Mesenchymal stem cell (in vitro differentiated cells and primary cell): ENCODE results near the gene SLIT3.

Source experiments
- DNase-seq: peaks from one replicate; pipeline ENCODE4 v3.0.0-alpha.2; 2013
- H2AFZ ChIP-seq: one replicate; pipeline ENCODE4 v1.6.1; 2013; ENCODE audit warnings: low read depth, mild to moderate bottlenecking, control low read depth, inconsistent platforms, low read length, moderate library complexity
- H2AK5ac ChIP-seq: 2 replicates; pipeline ENCODE4 v1.6.1; 2013; ENCODE audit warnings: low read length, moderate library complexity, mild to moderate bottlenecking, inconsistent platforms; ENCODE audit not compliant: severe bottlenecking
- H2BK120ac ChIP-seq: one replicate; pipeline ENCODE4 v1.6.1; 2013; ENCODE audit warnings: low read depth, mild to moderate bottlenecking, inconsistent platforms, low read length, moderate library complexity
- H2BK12ac ChIP-seq, 2 experiments: one replicate each; pipeline ENCODE4 v1.6.1; 2013; ENCODE audit warnings: inconsistent platforms in 2 of 2, low read length in 2 of 2, mild to moderate bottlenecking in 2 of 2, moderate library complexity in 2 of 2, control low read depth in 1 of 2
- H2BK15ac ChIP-seq: one replicate; pipeline ENCODE4 v1.6.1; 2013; ENCODE audit warnings: mild to moderate bottlenecking, low read depth, inconsistent platforms; ENCODE audit not compliant: poor library complexity, severe bottlenecking
- H2BK5ac ChIP-seq: 2 replicates; pipeline ENCODE4 v1.6.1; 2013; ENCODE audit warnings: low read depth, mild to moderate bottlenecking, low read length, control low read depth, inconsistent platforms; ENCODE audit not compliant: poor library complexity, severe bottlenecking
- H3K14ac ChIP-seq, 2 experiments: one replicate each; pipeline ENCODE4 v1.6.1; 2013; ENCODE audit warnings: inconsistent platforms in 2 of 2, low read length in 2 of 2, control low read depth in 1 of 2, mild to moderate bottlenecking in 1 of 2, moderate library complexity in 1 of 2
- H3K18ac ChIP-seq, 2 experiments: one replicate each; pipeline ENCODE4 v1.6.1; 2013; ENCODE audit warnings: inconsistent platforms in 2 of 2, low read length in 2 of 2, control low read depth in 1 of 2, low read depth in 1 of 2, mild to moderate bottlenecking in 1 of 2
- H3K23ac ChIP-seq, 2 experiments: one replicate each; pipeline ENCODE4 v1.6.1; 2013; ENCODE audit warnings: inconsistent platforms in 2 of 2, low read length in 2 of 2, mild to moderate bottlenecking in 2 of 2, moderate library complexity in 2 of 2, control low read depth in 1 of 2
- H3K27ac ChIP-seq: 2 replicates; pipeline ENCODE4 v1.5.1; 2013; ENCODE audit warnings: mild to moderate bottlenecking, moderate library complexity, low read length, control low read depth, inconsistent platforms; ENCODE audit not compliant: poor library complexity, severe bottlenecking
- H3K27me3 ChIP-seq, 2 experiments: 2 replicates each; pipeline versions ENCODE4 v1.6.1 to v1.7.0; 2013; ENCODE audit warnings: low read length in 2 of 2, mild to moderate bottlenecking in 2 of 2, moderate library complexity in 2 of 2, control low read depth in 1 of 2, inconsistent platforms in 1 of 2; ENCODE audit not compliant: control insufficient read depth in 1 of 2, insufficient read depth in 1 of 2
- H3K36me3 ChIP-seq, 2 experiments: 2 replicates each; pipeline versions ENCODE4 v1.6.1 to v1.7.0; 2013; ENCODE audit warnings: low read length in 2 of 2, control low read depth in 1 of 2, inconsistent platforms in 1 of 2, low read depth in 1 of 2, mild to moderate bottlenecking in 1 of 2; ENCODE audit not compliant: insufficient read depth in 2 of 2, control insufficient read depth in 1 of 2
- H3K4ac ChIP-seq, 2 experiments: one replicate each; pipeline ENCODE4 v1.6.1; 2013; ENCODE audit warnings: inconsistent platforms in 2 of 2, low read length in 2 of 2, mild to moderate bottlenecking in 2 of 2, moderate library complexity in 2 of 2, control low read depth in 1 of 2, low read depth in 1 of 2
- H3K4me1 ChIP-seq: 2 replicates; pipeline ENCODE4 v1.6.1; 2013; ENCODE audit warnings: low read depth, low read length, control low read depth; ENCODE audit not compliant: control insufficient read depth, insufficient read depth
- H3K4me2 ChIP-seq: 2 replicates; pipeline ENCODE4 v1.6.1; 2013; ENCODE audit warnings: low read length, mild to moderate bottlenecking, inconsistent platforms; ENCODE audit not compliant: poor library complexity, severe bottlenecking
- H3K4me3 ChIP-seq, 2 experiments: 2 replicates each; pipeline versions ENCODE4 v1.5.1 to v1.7.0; 2013; ENCODE audit warnings: low read length in 2 of 2, mild to moderate bottlenecking in 2 of 2, control low read depth in 1 of 2, low read depth in 1 of 2; ENCODE audit not compliant: insufficient read depth in 1 of 2
- H3K79me1 ChIP-seq: replicated peaks from 2 replicates; pipeline ENCODE4 v1.6.1; 2013; ENCODE audit warnings: mild to moderate bottlenecking, control low read depth, low read length, inconsistent platforms; ENCODE audit not compliant: poor library complexity, severe bottlenecking
- H3K9ac ChIP-seq: 2 replicates; pipeline ENCODE4 v1.7.0; 2013; ENCODE audit warnings: mild to moderate bottlenecking, low read length, moderate library complexity
- H3K9me3 ChIP-seq: 2 replicates; pipeline ENCODE4 v1.7.0; 2013; ENCODE audit warnings: mild to moderate bottlenecking, low read length; ENCODE audit not compliant: control insufficient read depth
- H4K8ac ChIP-seq: one replicate; pipeline ENCODE4 v1.6.1; 2013; ENCODE audit warnings: inconsistent platforms, mild to moderate bottlenecking, low read length, moderate library complexity
- H4K91ac ChIP-seq: one replicate; pipeline ENCODE4 v1.6.1; 2013; ENCODE audit warnings: mild to moderate bottlenecking, low read length, inconsistent platforms
- WGBS: methylation state at CpG from one replicate; pipeline ENCODE4 v1.1.7; 2013; ENCODE audit warnings: mixed read lengths; 5-methylcytosine and 5-hydroxymethylcytosine counted together

SLIT3 gene

GRCh38 chr5:169290895-169291294, 10.0 kb downstream of the SLIT3 start:
- H3K27me3 ChIP-seq: no peaks in the 10 kb centered on the region
- peaks cover 0 to 22% of the 10 kb centered on the region in 2 experiments for H3K36me3 ChIP-seq
- no peak overlapping the region for H2AK5ac ChIP-seq
- H3K9ac ChIP-seq: no peak overlapping the region
- H3K79me1 ChIP-seq: no peaks in the 10 kb centered on the region
- no peak overlapping the region for H4K8ac ChIP-seq
- no peak overlapping the region for H2BK12ac ChIP-seq
- H2BK15ac ChIP-seq: no peak overlapping the region
- DNase-seq: no peak
- no peak overlapping the region for H3K4ac ChIP-seq
- no peak overlapping the region for H3K23ac ChIP-seq
- no peak overlapping the region for H3K4me3 ChIP-seq
- H2BK5ac ChIP-seq: no peak overlapping the region
- H2AFZ ChIP-seq: no peak overlapping the region
- H4K91ac ChIP-seq: no peak overlapping the region
- no peak overlapping the region for H3K14ac ChIP-seq
- peaks cover under 1% of the 10 kb centered on the region for H3K9me3 ChIP-seq
- H3K27ac ChIP-seq: no peak overlapping the region
- 79% methylated on average over 6 of the region's 6 CpGs for WGBS
- no peak overlapping the region for H3K4me2 ChIP-seq
- no peaks in the 10 kb centered on the region for H3K4me1 ChIP-seq
- H3K18ac ChIP-seq: no peak overlapping the region
- no peak overlapping the region for H2BK120ac ChIP-seq

GRCh38 chr5:169289520-169289919, 11.4 kb downstream of the SLIT3 start:
- H3K9ac ChIP-seq: no peak overlapping the region

GRCh38 chr5:169288066-169288930, 12.6 kb downstream of the SLIT3 start:
- WGBS: 71% methylated on average over 1 of the region's 1 CpG
- Histone ChIP-seq H4K91ac (no peak overlapping the region), H3K4me1 (no peaks in the 10 kb centered on the region), H3K4me2 (no peak overlapping the region), H3K23ac (no peak overlapping the region), H3K79me1 (no peaks in the 10 kb centered on the region), H3K36me3 (peaks cover 0 to 36% of the 10 kb centered on the region in 2 experiments), H3K4me3 (no peak overlapping the region), H3K4ac (no peak overlapping the region), H4K8ac (no peak overlapping the region), H2BK12ac (no peak overlapping the region), H2BK15ac (no peak overlapping the region), H3K18ac (no peak overlapping the region), H2BK5ac (no peak overlapping the region), H3K27me3 (no peaks in the 10 kb centered on the region), H3K9ac (peak overlapping the region; percentile 73), H3K9me3 (peaks cover 10% of the 10 kb centered on the region), H2AFZ (no peak overlapping the region), H2AK5ac (no peak overlapping the region), H3K14ac (no peak overlapping the region), H3K27ac (no peak overlapping the region), H2BK120ac (no peak overlapping the region)
- no peak for DNase-seq

More at GRCh38 chr5:169289520-169289919, 11.4 kb downstream of the SLIT3 start:
- Histone ChIP-seq H3K14ac (peak overlapping the region in 1 of 2 experiments; percentile 68), H3K4me2 (no peak overlapping the region), H2BK120ac (no peak overlapping the region), H2AK5ac (no peak overlapping the region), H3K27me3 (no peaks in the 10 kb centered on the region), H2BK12ac (no peak overlapping the region), H4K8ac (no peak overlapping the region), H2BK5ac (no peak overlapping the region), H3K79me1 (no peaks in the 10 kb centered on the region), H3K9me3 (peaks cover 10% of the 10 kb centered on the region), H3K4me3 (no peak overlapping the region), H2AFZ (no peak overlapping the region), H3K4ac (no peak overlapping the region), H3K4me1 (no peaks in the 10 kb centered on the region), H3K23ac (no peak overlapping the region), H3K18ac (no peak overlapping the region), H2BK15ac (no peak overlapping the region), H4K91ac (no peak overlapping the region), H3K27ac (no peak overlapping the region), H3K36me3 (peaks cover 0 to 31% of the 10 kb centered on the region in 2 experiments)
- 66% methylated on average over 2 of the region's 2 CpGs for WGBS
- DNase-seq: no peak

GRCh38 chr5:169287529-169287928, 13.4 kb downstream of the SLIT3 start:
- no peak overlapping the region for H2AFZ ChIP-seq
- H3K4me3 ChIP-seq: peak overlapping the region in 1 of 2 experiments; percentile 44
- no peaks in the 10 kb centered on the region for H3K27me3 ChIP-seq
- peak overlapping the region; percentile 73 for H3K9ac ChIP-seq
- H3K4me2 ChIP-seq: no peak overlapping the region
- no peak overlapping the region for H2AK5ac ChIP-seq
- no peaks in the 10 kb centered on the region for H3K4me1 ChIP-seq
- WGBS: 90% methylated on average over 4 of the region's 4 CpGs
- no peak overlapping the region for H3K14ac ChIP-seq
- no peak overlapping the region for H3K4ac ChIP-seq
- H4K8ac ChIP-seq: no peak overlapping the region
- peaks cover 10% of the 10 kb centered on the region for H3K9me3 ChIP-seq
- no peak overlapping the region for H2BK15ac ChIP-seq
- no peaks in the 10 kb centered on the region for H3K79me1 ChIP-seq
- DNase-seq: no peak
- no peak overlapping the region for H4K91ac ChIP-seq
- no peak overlapping the region for H3K18ac ChIP-seq
- peaks cover 0 to 41% of the 10 kb centered on the region in 2 experiments for H3K36me3 ChIP-seq
- H2BK12ac ChIP-seq: no peak overlapping the region
- no peak overlapping the region for H2BK120ac ChIP-seq
- no peak overlapping the region for H2BK5ac ChIP-seq
- no peak overlapping the region for H3K27ac ChIP-seq
- H3K23ac ChIP-seq: no peak overlapping the region
